GM18505 (cell line): ENCODE measurements around the gene NEFH.

ENCODE experiments used
- ATAC-seq: cut with Tn5 transposase; IDR thresholded peaks from one replicate; pipeline ENCODE4 v1.9.1; 2021; ENCODE audit not compliant: unreplicated experiment
- POLR2A ChIP-seq: IDR thresholded peaks from 4 replicates; pipeline ENCODE4 v1.6.1; 2011; ENCODE audit warnings: borderline replicate concordance; ENCODE audit not compliant: insufficient read depth, insufficient read length; ENCODE audit errors: extremely low read depth

Gene NEFH

GRCh38 chr22:29499852-29500251 is 19.8 kb downstream of the NEFH start:
- no peak for ATAC-seq
- no peak for TF ChIP-seq POLR2A

DNA sequence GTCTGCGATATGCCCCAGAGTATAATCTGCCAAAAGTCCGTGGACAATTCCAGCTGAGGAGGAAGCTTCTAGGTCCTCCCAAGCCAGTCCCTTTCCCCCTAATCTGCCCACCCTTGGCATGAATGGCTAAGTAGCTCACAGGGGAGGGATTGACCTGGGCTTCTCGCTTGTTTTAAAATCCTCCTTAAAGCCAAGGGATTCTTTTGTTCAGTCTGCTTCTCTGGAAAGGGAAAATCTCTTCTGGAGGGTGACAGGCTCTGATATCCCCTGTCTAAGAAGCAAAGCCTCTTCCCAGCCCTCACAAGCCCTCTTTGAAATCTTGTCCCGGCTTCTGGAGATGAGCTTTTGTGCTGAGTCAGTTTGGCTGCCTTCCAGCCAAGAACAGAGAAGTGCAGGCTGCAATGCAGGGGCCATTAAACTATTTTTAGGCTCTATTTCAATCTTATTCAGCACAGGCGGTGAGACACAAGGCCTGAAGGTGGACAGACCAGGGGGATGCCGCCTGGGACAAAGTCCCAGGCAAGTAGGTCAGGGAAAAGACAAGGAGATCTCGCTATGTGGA is 23.9 kb downstream of the NEFH start:
- no peak for TF ChIP-seq POLR2A
- ATAC-seq: no peak

DNA sequence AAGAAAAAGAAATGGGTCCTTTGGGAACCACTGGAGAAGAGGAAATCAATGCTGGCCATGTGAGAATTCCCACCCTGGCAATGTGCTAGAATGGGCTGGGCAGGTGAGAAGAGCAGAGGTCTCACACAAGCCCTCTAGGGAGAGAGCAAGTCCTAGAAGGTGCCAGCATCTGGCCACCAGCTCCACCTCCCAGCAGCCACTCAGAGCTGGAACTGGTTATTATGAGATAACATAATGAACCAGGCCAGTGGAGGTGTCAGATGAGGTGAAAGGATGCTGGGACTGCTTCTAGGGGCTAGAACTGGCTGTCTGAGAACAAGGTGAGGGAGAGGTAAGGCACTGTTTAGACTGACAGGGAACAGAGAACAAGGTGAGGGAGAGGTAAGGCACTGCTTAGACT is 29.3 kb downstream of the NEFH start:
- TF ChIP-seq POLR2A: no peak
- no peak for ATAC-seq

- no peak for ATAC-seq
Observed at GRCh38 chr22:29509815-29510214, 29.8 kb downstream of the NEFH start.

DNA sequence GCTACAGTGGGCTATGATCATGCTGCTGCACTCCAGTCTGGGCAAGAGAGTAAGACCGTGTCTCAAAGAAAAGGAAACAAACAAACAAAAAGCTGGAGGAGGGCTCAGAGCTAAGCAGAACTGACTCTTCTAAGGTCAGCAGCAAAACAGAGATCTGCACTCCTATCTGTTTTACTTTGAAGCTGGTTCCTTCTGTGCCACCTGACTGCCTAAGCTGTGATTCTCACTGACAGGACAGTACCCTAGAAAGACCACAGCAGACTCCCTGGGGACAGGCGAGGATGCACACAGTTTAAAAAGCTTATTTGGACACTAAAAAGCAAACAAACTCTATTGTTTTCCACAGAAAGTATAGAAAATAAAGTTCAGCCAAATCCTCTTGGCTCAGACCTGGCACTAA is 30.5 kb downstream of the NEFH start:
- no peak for ATAC-seq
- TF ChIP-seq POLR2A: no peak

More at GRCh38 chr22:29509815-29510214, 29.8 kb downstream of the NEFH start:
- TF ChIP-seq POLR2A: no peak

- ATAC-seq: no peak
- no peak for TF ChIP-seq POLR2A
Observed at GRCh38 chr22:29511126-29511862, 31.3 kb downstream of the NEFH start.

DNA sequence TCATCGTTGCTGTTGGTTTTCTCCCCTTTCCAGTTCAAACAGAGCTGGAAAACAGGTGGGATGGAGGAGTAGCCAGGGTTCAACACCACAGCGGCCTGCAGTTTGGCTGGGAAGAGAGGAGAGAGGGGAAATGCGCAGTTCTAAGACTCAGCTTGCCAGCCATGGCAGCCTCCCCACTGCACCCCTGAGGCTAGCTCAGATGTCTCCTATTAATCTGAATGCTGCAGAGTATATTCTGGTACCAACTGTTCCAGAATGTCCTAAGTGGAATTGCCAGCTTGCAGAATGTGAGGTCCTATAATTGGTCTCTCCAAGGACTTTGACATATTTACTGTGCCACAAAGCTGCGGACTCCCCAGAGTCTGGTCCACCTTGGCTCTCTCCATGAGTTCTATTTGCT is 32.0 kb downstream of the NEFH start:
- ATAC-seq: no peak
- TF ChIP-seq POLR2A: no peak

- TF ChIP-seq POLR2A: no peak
- no peak for ATAC-seq
Observed at GRCh38 chr22:29517215-29517908, 37.3 kb downstream of the NEFH start.

DNA sequence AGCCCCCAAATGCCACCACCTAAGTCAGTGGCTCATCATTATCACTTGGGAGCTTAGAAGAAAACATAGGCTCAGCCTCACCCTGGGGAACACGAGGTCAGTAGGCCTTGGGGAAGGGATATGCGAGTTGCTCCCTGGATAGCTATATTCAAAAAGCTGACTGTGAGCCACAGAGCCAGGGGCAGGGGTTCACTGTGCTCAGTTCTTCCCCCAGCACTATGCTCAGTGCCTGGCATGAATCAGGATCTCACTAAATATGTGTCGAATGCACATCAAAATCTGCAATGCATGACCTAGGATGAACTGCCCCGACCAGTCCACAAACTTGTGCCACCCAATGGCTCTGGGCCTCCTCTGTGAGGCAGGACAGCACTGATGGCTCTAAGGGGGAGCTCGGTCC is 38.4 kb downstream of the NEFH start:
- ATAC-seq: no peak
- TF ChIP-seq POLR2A: no peak

- ATAC-seq: no peak
Observed at GRCh38 chr22:29519996-29520395, 40.0 kb downstream of the NEFH start.

GRCh38 chr22:29520851-29521250 is 40.8 kb downstream of the NEFH start:
- no peak for ATAC-seq
- no peak for TF ChIP-seq POLR2A

More at GRCh38 chr22:29519996-29520395, 40.0 kb downstream of the NEFH start:
- no peak for TF ChIP-seq POLR2A

DNA sequence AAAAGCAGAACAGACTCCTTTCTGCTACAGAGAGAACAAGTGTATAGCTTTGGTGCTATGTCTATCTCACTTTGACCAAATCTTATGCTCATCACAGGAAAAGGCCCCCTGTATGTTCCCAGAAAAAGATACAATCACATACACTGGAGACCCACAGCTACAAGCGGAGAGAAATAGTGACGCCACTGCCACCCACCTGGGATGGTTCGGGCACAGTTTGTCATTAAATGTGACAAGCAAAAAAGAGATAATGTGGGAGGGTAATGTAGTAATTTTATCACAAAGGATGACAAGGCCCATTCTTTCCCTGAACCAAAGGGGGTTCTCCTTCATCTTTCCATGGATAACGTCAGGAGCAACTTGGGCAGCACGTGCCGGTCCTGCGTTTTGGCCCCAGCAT is 41.5 kb downstream of the NEFH start:
- no peak for TF ChIP-seq POLR2A
- no peak for ATAC-seq

DNA sequence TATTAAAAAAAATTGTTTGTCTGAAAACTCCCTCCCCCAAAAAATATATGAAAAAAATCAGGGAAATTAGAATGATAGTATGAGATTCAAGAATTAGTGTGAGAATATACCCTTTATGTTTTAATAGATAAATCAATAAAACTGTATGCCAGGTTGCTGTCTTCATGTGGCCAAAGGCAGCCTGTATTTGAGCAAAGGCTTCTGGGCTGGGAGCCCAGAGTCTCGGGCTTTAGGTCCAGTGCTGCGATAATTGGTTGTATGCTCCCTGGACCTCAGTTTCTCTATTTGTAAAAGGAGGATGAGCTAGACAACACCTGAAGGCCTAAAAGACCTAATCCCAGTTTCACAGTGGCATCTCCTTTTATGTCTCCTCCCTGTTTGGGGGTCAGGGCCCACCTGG is 43.7 kb downstream of the NEFH start:
- no peak for ATAC-seq
- no peak for TF ChIP-seq POLR2A

GRCh38 chr22:29524442-29525191 is 44.6 kb downstream of the NEFH start:
- no peak for ATAC-seq

GRCh38 chr22:29528144-29528543 is 48.1 kb downstream of the NEFH start:
- ATAC-seq: no peak

More at GRCh38 chr22:29524442-29525191, 44.6 kb downstream of the NEFH start:
- no peak for TF ChIP-seq POLR2A

More at GRCh38 chr22:29528144-29528543, 48.1 kb downstream of the NEFH start:
- TF ChIP-seq POLR2A: no peak
